NCI-H1930 (cell line): ENCODE data around the gene LRP3.

Experiments
- DNase-seq, 2 experiments: peaks; one replicate each; lab custom pipeline; 2025; lab: John Stamatoyannopoulos, UW

The LRP3 gene

DNA sequence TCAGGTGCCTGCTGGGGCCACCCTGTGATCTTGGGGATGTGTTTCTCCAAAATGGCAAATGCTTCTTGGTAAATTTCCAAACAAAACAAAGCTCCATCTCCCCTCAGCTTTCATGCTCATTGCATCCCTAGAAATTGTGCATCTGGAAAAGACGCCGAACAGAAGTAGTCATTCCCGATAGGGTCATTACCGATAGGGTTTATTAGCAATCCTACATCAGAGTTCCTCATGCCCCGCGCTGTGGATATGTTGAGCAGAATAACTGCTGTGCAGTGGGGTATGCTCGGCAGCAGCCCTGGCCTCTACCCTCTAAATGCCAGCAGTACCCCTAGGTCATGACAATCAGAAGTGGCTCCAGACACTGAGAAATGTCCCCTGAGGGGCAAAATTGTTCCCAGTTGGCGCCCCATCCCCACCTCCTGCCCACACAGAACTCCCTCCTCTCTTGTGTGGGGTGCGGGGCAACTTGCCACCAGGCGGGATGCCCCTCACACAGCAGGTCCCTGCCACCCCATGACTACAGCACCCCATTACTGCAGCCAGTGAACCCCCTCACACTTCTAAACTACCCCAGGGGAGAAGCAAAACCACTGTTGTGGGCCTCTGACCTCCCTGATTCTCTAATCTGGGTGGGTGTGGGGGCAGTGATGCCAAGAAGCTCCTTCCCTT lies 44.5 kb downstream of the LRP3 start:
- no peak for DNase-seq

DNA sequence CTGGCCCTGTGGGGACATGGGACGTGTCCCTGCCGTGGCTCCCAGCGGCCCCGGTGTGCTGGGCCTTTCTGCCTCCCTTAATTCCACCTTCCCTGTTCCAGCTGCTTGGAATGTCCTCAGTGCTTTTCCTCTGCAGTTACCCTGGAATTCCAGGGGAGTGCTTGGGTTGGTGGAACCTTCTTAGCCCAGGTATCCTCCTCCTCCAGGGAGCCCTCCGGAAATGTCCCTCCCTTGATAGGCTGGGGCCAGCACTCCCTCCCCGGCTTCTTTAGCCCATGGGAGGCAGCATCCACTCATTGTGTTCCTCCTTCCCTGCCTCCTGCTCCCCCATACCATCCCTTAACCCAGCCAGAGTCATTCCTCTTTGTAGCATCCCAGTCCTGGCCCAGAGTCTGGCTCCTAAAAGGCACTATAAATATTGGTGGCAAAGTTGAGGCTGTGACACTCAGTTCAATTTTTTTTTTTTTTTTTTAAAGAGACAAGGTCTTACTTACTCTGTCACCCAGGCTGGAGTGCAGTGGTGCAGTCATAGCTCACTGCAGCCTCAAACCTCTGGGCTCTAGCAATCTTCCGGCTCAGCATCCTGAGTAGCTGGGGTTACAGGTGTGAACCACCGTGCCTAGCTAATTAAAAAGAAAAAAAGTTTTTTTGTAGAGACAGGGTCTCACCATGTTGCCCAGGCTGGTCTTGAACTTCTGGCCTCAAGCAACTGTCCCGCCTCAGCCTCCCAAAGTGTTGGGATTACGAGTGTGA lies 45.3 kb downstream of the LRP3 start:
- no peak for DNase-seq

- no peak for DNase-seq
Observed at GRCh38 chr19:33240181-33240771, 46.1 kb downstream of the LRP3 start.

- no peak for DNase-seq
Observed at GRCh38 chr19:33241091-33241529, 47.0 kb downstream of the LRP3 start.

DNA sequence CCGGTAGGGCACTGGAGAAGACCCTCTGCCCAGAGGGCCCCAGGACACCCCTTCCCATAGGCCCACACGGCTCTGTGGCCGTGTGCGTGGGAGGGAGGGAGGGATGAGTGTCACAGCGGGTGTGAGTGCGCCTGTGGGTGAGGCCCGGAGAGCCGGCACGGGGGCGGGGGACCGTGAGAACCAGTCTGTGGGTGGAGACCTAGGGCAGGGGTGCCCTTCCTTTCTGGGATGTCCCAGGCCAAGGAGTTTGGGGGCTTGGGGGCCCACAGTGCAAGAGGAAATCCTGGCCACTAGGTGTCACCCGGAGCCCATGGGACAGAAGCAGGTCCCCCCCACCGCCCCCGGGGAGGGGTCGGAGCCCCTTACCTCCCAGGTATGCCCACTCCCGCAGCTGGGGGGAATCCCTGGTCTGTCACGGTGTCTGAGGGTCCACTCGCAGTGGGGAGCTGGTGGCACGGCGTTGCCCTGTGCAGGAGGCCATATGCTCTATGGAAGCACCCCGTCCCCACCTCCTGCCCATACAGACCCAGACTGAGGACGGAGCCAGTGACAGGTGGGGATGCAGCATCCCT lies 47.5 kb downstream of the LRP3 start:
- DNase-seq, result no peak

GRCh38 chr19:33242131-33242530 lies 48.0 kb downstream of the LRP3 start:
- DNase-seq, result no peak

DNA sequence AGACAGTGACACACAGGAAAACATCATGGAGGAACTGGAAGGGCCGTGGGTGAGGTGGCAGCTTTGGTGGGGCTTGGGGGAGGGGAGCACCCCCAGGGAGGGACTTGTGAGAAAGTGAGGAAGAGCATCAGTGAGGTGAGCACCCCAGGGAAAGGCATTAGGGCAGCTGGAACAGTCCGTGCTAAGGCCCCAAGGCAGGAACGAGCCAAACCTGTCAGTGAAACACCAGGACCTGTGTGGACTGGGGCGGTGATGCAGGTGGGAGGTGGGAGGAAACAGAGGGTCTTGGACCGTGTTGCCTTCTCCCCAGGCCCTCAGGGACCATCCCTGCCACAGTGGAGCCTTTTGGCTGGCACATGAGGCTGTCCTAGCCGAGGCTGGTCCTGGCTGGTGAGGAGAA lies 48.8 kb downstream of the LRP3 start:
- DNase-seq, result no peak

GRCh38 chr19:33245948-33246708 lies 52.0 kb downstream of the LRP3 start:
- no peak for DNase-seq

- no peak for DNase-seq
Observed at GRCh38 chr19:33246709-33247440, 52.7 kb downstream of the LRP3 start.

GRCh38 chr19:33247441-33247819 lies 53.3 kb downstream of the LRP3 start:
- DNase-seq, result no peak

- DNase-seq, result no peak
Observed at GRCh38 chr19:33248104-33248503, 54.0 kb downstream of the LRP3 start.

DNA sequence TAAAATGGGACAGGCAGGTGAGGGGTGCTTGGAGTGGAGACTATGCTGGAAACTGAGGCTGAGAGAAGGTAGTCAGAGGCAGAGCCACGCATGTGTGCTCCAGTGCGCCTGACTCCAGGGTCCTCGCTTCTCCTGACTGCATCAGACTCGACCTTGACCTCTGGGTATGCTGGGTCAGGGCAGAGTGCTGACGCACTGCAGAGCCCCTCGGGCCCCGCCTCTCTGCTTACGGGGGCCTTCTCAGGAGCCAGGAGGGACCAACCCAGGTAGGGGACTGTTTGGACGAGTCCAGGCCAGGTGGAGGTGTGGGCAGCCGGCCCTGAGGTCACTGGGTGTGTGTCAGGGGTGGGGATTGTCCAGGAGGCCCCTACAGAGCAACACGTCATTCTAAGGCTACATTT lies 54.4 kb downstream of the LRP3 start:
- no peak for DNase-seq

GRCh38 chr19:33248954-33249613 lies 55.0 kb downstream of the LRP3 start:
- no peak for DNase-seq

DNA sequence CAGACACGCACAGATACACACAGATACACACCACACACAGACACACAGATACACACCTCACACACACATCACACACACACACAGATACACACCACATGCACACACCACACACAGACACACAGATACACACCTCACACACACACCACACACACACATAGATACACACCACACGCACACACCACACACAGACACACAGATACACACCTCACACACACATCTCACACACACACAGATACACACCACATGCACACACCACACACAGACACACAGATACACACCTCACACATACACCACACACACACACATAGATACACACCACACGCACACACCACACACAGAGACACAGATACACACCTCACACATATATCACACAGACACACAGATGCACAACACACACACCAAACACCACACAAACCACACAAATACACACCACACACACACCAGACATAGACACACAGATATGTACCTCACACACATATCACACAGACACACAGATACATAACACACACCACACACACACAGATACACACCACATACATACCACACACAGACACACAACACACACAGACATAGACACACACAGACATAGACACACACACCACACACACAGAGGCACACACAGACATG lies 55.7 kb downstream of the LRP3 start:
- no peak for DNase-seq

DNA sequence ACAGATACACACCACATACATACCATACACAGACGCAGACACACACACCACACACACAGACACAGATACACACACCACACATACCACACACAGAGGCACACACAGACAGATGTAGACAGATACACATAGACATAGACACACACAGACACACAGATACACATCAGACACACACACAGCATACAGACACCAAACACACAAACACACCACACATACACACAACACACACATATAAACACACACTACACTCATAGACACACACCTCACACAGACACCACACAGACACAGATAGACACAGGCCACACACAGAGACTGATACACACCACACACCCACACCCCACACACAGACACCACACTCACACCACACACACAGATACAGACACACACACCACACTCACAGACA lies 56.4 kb downstream of the LRP3 start:
- no peak for DNase-seq

DNA sequence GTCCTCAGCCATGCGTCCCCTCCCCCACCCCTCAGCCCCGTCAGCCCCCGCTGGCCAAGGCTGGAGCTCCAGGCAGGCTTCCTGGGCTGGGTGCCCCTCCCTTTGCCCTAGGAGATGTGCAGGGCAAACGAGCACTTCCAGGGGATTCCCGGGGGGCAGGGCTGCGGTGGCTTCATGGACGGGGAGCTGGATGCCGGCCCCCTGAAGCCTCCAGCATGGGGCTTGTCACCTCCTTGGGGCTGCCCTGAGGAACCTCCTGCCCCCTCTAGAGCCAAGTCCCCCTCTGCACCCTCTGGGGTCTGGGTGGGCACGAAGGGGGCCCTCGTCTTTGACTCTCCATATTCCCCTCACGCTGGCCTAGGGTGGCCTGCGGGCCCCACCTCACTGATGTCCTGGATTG lies 56.9 kb downstream of the LRP3 start:
- no peak for DNase-seq

GRCh38 chr19:33251526-33252090 lies 57.5 kb downstream of the LRP3 start:
- no peak for DNase-seq

- DNase-seq, result no peak
Observed at GRCh38 chr19:33252418-33252962, 58.4 kb downstream of the LRP3 start.

- DNase-seq, result no peak
Observed at GRCh38 chr19:33252971-33253370, 58.8 kb downstream of the LRP3 start.
